ENCODE data around the gene POU2F1.
A peak's percentile ranks its signal among the peaks of the same experiment; 100 is the strongest.

The POU2F1 gene

DNA sequence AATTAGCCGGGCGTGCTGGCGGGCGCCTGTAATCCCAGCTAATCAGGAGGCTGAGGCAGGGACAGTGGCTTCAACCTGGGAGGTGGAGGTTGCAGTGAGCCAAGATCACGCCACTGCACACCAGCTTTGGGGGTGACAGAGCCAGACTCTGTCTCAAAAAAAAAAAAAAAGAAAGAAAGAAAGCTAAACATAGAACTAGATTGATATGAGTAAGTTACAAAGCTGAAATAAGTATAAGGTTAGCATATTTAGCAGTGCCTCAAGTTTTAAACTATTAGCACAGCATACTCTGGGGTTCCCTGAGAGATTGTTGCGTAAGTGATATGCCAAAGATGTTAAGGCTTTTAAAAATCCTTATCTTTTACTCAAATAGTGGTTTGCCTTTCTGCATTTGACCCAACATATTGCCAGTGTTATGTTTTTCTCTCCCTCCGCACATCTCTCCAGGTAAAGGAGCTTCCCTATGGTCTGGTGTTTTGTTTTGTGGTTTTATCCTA, 171.6 kb downstream of the POU2F1 start:
- ChIA-PET CTCF (no interaction called here), POLR2A (no interaction called here)
- no peak for DNase-seq (ENCODE audit: extremely low spot score)
- TF ChIP-seq, protein P1, sequence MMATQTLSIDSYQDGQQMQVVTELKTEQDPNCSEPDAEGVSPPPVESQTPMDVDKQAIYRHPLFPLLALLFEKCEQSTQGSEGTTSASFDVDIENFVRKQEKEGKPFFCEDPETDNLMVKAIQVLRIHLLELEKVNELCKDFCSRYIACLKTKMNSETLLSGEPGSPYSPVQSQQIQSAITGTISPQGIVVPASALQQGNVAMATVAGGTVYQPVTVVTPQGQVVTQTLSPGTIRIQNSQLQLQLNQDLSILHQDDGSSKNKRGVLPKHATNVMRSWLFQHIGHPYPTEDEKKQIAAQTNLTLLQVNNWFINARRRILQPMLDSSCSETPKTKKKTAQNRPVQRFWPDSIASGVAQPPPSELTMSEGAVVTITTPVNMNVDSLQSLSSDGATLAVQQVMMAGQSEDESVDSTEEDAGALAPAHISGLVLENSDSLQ (IDR thresholded peaks at IDR 0.05) = no peak

DNA sequence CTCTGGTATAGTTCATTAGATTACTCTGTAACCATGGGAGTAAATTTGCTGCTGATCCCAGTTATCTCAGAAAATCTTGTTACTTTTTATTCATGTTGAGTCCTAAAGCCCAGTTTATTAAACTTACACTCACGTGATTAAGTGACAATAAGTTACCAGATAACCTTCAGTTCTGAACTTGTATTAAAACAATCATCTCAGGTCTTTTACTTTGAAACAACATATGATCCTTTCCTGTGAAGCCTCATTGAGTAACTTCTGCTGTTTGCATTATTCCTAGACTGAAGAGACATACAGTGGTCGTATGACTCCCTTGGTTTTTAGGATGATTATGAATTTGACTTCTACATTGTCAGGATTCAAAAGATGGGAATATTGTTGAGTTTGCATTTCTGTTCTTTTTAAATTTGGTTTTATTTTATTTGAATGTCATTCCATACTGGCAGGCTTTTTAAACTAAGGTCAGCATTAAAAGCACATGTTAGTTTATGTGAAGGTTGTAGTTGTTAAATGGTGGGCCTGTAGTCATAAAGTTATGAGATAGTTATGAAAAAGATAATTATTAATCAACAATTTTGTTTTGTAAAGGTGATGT, 179.8 kb downstream of the POU2F1 start:
- POLR2A ChIA-PET = no interaction called here
- CTCF ChIA-PET = no interaction called here
- TF ChIP-seq BHLHE40 (IDR thresholded peaks at IDR 0.05; ENCODE audit: borderline replicate concordance) (no peak), CTBP1 (IDR thresholded peaks at IDR 0.05; ENCODE audit: borderline replicate concordance) (no peak), ZNF384 (IDR thresholded peaks at IDR 0.05) (no peak), L3MBTL2 (conservative IDR thresholded peaks at IDR 0.05) (no peak), FOXA1 (IDR thresholded peaks at IDR 0.05) (no peak), FOXK2 (IDR thresholded peaks at IDR 0.05) (no peak), ELF4 (IDR thresholded peaks at IDR 0.05) (no peak), SUZ12 (IDR thresholded peaks at IDR 0.05) (no peak), TARDBP (IDR thresholded peaks at IDR 0.05) (no peak)
- DNase-seq (ENCODE audit: extremely low spot score) = no peak

DNA sequence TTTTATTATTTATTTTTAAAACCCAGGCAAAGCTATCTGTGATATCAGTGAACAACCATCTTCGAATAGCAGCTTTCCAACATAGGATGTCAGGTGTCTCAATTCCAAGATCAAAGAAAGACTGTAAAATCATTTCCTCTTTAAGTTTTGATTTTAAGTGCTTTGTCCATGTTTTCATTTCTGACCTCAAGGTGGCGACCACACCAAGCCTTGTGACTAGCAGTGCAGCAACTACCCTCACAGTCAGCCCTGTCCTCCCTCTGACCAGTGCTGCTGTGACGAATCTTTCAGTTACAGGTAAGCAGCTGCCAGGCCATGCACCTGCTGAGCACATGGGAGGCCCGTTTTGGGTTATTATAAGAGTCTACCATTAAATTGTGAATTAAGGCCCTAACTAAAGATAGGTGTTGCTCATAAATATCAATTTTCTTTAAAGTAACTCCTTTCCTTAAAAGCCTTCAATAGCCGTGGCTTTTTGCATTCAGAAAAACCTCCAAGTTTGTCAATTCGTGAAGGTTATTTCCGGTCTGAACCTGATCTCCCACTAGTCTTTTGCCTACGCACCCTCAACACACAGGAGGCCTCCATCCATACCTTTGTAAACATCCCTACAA, 180.7 kb downstream of the POU2F1 start:
- DNase-seq (ENCODE audit: extremely low spot score) = peak; percentile 69
- no peak for TF ChIP-seq FOXK2 (IDR thresholded peaks at IDR 0.05)
- TF ChIP-seq TARDBP (IDR thresholded peaks at IDR 0.05) = no peak
- TF ChIP-seq ELF4 (IDR thresholded peaks at IDR 0.05) = no peak
- TF ChIP-seq LEF1 (IDR thresholded peaks at IDR 0.05; ENCODE audit: borderline replicate concordance) = no peak
- TF ChIP-seq CTBP1 (IDR thresholded peaks at IDR 0.05; ENCODE audit: borderline replicate concordance) = no peak
- TF ChIP-seq HDGF (IDR thresholded peaks at IDR 0.05; ENCODE audit: borderline replicate concordance) = no peak
- TF ChIP-seq ARNT (IDR thresholded peaks at IDR 0.05) = no peak
- CTCF ChIA-PET = interaction anchor here (0.6 kb wide), 1 partner anchor 17 kb away, joined by 3 read pairs; no protein-coding TSS in a partner anchor
- POLR2A ChIA-PET = no interaction called here

DNA sequence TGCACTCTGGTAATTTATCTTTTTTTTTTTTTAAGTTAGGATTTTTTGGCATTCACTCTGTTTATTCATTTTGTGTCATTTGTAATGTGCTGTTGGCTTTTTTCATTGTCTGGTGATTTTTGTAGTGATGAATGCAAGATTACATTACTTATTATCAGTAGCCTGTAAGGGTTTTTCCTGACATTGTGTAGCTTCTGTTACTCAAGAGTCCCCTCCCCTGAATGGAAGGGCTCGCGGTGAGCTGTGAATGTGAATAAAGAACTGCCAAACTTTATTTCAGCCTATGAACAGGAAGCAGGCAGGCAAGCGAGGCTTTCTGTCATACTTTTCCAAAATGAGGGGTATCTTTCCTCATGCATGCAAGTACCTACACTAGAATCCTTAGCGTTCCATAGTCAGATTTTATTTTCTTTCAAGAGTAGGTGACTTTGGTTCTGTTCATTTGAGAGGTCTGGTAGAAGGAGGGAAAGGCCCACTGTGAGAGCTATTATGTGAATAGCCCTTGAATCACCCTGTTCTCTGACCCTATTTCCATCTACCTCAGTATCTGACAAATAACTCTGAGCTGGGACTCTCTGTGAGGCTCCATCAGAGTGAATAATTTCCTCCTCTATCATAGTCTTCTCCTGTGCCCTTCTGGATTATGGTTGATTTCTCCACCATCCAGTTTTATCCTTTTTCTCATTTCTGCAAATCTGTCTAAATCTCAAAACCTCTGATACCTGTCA, 183.6 kb downstream of the POU2F1 start:
- CTCF ChIA-PET = interaction anchor here (0.7 kb wide), 1 partner anchor 20 kb away, joined by 3 read pairs; no protein-coding TSS in a partner anchor
- POLR2A ChIA-PET = no interaction called here
- no peak for DNase-seq (ENCODE audit: extremely low spot score)
- TF ChIP-seq, protein P1 (IDR thresholded peaks at IDR 0.05) = no peak
- no peak for TF ChIP-seq LEF1 (IDR thresholded peaks at IDR 0.05; ENCODE audit: borderline replicate concordance)
- no peak for TF ChIP-seq FOXM1 (IDR thresholded peaks at IDR 0.05; ENCODE audit: borderline replicate concordance)
- no peak for TF ChIP-seq CTBP1 (IDR thresholded peaks at IDR 0.05; ENCODE audit: borderline replicate concordance)
- no peak for TF ChIP-seq NFRKB (IDR thresholded peaks at IDR 0.05)
- TF ChIP-seq FOXK2 (IDR thresholded peaks at IDR 0.05) = no peak
- TF ChIP-seq ARNT (IDR thresholded peaks at IDR 0.05) = no peak
- no peak for TF ChIP-seq FOXA1 (IDR thresholded peaks at IDR 0.05)
- no peak for TF ChIP-seq SUZ12 (IDR thresholded peaks at IDR 0.05)
- TF ChIP-seq ZNF384 (IDR thresholded peaks at IDR 0.05) = no peak
- TF ChIP-seq TARDBP (IDR thresholded peaks at IDR 0.05) = no peak
- TF ChIP-seq SP1 (IDR thresholded peaks at IDR 0.05) = no peak
- no peak for TF ChIP-seq BHLHE40 (IDR thresholded peaks at IDR 0.05; ENCODE audit: borderline replicate concordance)
- TF ChIP-seq ELF4 (IDR thresholded peaks at IDR 0.05) = no peak
- no peak for TF ChIP-seq HDGF (IDR thresholded peaks at IDR 0.05; ENCODE audit: borderline replicate concordance)
- no peak for TF ChIP-seq L3MBTL2 (conservative IDR thresholded peaks at IDR 0.05)

DNA sequence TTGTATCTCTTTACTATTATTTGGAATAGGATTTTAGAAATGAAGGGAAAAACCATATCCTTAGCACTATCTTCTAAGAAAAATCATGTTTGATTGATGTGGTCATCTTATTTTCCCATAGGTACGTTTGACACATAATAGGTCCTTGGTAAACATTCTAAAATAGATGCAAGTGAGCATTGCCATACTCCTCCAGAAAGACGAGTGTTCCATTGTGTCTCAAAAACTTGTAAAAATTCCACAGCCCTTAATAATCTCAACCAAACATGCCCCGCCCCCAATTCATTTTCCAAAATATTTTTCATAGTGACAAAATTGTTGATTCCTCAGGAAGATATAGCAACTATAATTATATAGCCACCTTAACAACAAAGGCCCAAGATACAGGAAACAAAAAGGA, 184.2 kb downstream of the POU2F1 start:
- CTCF ChIA-PET = no interaction called here
- TF ChIP-seq LEF1 (IDR thresholded peaks at IDR 0.05; ENCODE audit: borderline replicate concordance) (no peak), FOXK2 (IDR thresholded peaks at IDR 0.05) (no peak), SUZ12 (IDR thresholded peaks at IDR 0.05) (no peak), CTBP1 (IDR thresholded peaks at IDR 0.05; ENCODE audit: borderline replicate concordance) (no peak), ELF4 (IDR thresholded peaks at IDR 0.05) (no peak), FOXM1 (IDR thresholded peaks at IDR 0.05; ENCODE audit: borderline replicate concordance) (no peak), BHLHE40 (IDR thresholded peaks at IDR 0.05; ENCODE audit: borderline replicate concordance) (no peak), ZNF384 (IDR thresholded peaks at IDR 0.05) (no peak), HDGF (IDR thresholded peaks at IDR 0.05; ENCODE audit: borderline replicate concordance) (no peak), FOXA1 (IDR thresholded peaks at IDR 0.05) (no peak), TARDBP (IDR thresholded peaks at IDR 0.05) (no peak), SP1 (IDR thresholded peaks at IDR 0.05) (no peak)
- POLR2A ChIA-PET = no interaction called here
- DNase-seq (ENCODE audit: extremely low spot score) = no peak

DNA sequence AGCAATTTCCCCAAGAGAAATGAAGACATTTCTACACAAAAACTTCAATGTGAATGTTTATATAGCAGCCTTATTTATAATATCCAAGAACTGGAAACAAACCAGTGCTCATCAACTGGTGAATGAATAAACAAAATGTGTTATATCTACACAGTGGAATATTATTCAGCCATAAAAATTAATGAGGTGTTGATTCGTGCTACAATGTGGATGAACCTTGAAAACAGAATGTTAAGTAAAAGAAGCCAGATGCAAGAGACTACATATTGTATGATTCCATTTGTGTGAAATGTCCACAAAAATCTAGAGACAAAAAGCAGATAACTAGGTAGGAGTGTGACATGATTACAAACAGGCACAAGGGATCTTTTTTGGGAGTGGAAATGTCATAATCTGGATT, 187.7 kb downstream of the POU2F1 start:
- ChIA-PET CTCF (no interaction called here), POLR2A (no interaction called here)

More for the DNA sequence above, 187.7 kb downstream of the POU2F1 start:
- no peak for TF ChIP-seq NFRKB (IDR thresholded peaks at IDR 0.05)
- TF ChIP-seq SUZ12 (IDR thresholded peaks at IDR 0.05) = no peak
- no peak for TF ChIP-seq SP1 (IDR thresholded peaks at IDR 0.05)
- TF ChIP-seq ELF4 (IDR thresholded peaks at IDR 0.05) = no peak
- TF ChIP-seq HDGF (IDR thresholded peaks at IDR 0.05; ENCODE audit: borderline replicate concordance) = no peak
- TF ChIP-seq, protein P1 (IDR thresholded peaks at IDR 0.05) = no peak
- no peak for DNase-seq (ENCODE audit: extremely low spot score)

Measured in HEK293T (cell line).